Adrenal gland (tissue), 12 donors: ENCODE measurements around the gene DPH3. TPM values are rescaled to one million over a fixed set of nuclear protein-coding genes. Genes with fewer than 3 reads are reported as not detected.

Experiments used
- DNase-seq, 7 donors: peaks; one replicate each; pipeline ENCODE4 v3.0.0-alpha.2; 2019 to 2020
- H3K27ac ChIP-seq, 5 donors: fragments of 200-600 bp; sonication (generic) in 4 of 5; 1 replicate in 3 of 5; 2 replicates in 2 of 5; pipeline versions ENCODE4 v1.5.1 to v1.8.0; 2016 to 2020; ENCODE audit warnings: mild to moderate bottlenecking in 1 of 5
- H3K27me3 ChIP-seq: fragments of 200-600 bp; 2 replicates; pipeline ENCODE4 v1.8.0; 2021
- H3K36me3 ChIP-seq, 2 donors: fragments of 200-600 bp; replicated peaks in 1 of 2; 1 replicate in 1 of 2; 2 replicates in 1 of 2; pipeline versions ENCODE4 v1.5.1 to v1.8.0; 2018 to 2022
- H3K4me1 ChIP-seq, 2 donors: fragments of 200-600 bp; replicated peaks in 1 of 2; 1 replicate in 1 of 2; 2 replicates in 1 of 2; pipeline versions ENCODE4 v1.5.1 to v1.8.0; 2018 to 2021
- H3K4me3 ChIP-seq, 4 donors: fragments of 200-600 bp; sonication (generic) in 3 of 4; one replicate each; pipeline ENCODE4 v1.5.1; 2016 to 2018
- H3K9me3 ChIP-seq, 3 donors: fragments of 200-600 bp; sonication (generic) in 1 of 3; replicated peaks in 1 of 3; 1 replicate in 2 of 3; 2 replicates in 1 of 3; pipeline versions ENCODE4 v1.5.1 to v1.8.0; 2016 to 2021
- POLR2A ChIP-seq, 2 donors: fragments of 450-650 bp; IDR thresholded peaks; one replicate each; pipeline ENCODE4 v1.6.1; 2017; ENCODE audit warnings: antibody characterized with exemption in 2 of 2, mild to moderate bottlenecking in 2 of 2, moderate library complexity in 1 of 2
- WGBS, 4 donors: extraction: QIAGEN DNeasy Blood & Tissue Kit in 2 of 4; methylation state at CpG; one replicate each; pipeline versions ENCODE4 v1.1.5 to v1.1.7; 2013 to 2017; 5-methylcytosine and 5-hydroxymethylcytosine counted together
- intact Hi-C, 2 donors: fragments of 100-400 bp; cut with DNase I; formaldehyde crosslinking; loops; one replicate each; pipeline versions ENCODE4 v1.14.1 to v1.15.0; 2022 to 2023
- polyA plus RNA-seq, 3 donors: library from polyadenylated mRNA; stranded (reverse); fragments of 200-250 nt in 2 of 3; fragments of 350-450 nt in 1 of 3; fragmentation: Illumina TruSeq in 1 of 3; extraction: RNeasy Lipid Tissue Mini Kit (QIAGEN cat#74804) in 1 of 3; gene quantifications; one replicate each; pipeline ENCODE4 v1.2.3, GENCODE V29; 2013 to 2014
- total RNA-seq, 9 donors: library from RNA; depleted of rRNA in 4 of 9; stranded (reverse); fragments of >200 nt in 4 of 9; fragments of 120-200 nt in 1 of 9; fragmentation: NEBNext Ultra II Directional in 1 of 9; extraction: Animal tissue kit (Norgen Biotek cat#: 25700) in 1 of 9; gene quantifications; one replicate each; pipeline versions ENCODE4 v1.1.0 to v1.2.4, GENCODE V29; 2013 to 2023
- TF ChIP-seq, protein P1 (sequence below), 6 experiments: fragments of 450-650 bp in 4 of 6; fragments of 200-600 bp in 2 of 6; sonication (generic) in 1 of 6; IDR thresholded peaks; 1 replicate in 5 of 6; 2 replicates in 1 of 6; pipeline versions ENCODE4 v1.5.1 to v1.8.0; 2016 to 2021; ENCODE audit warnings: antibody characterized with exemption in 6 of 6, mild to moderate bottlenecking in 2 of 6, moderate library complexity in 1 of 6
- donor health status: healthy with polysubstance abuse.
- donor health status: Bipolar disorder and iron deficiency.
- donor health status: DM: yes; HTN: yes; CAD: no.
- donor health status: DM: no; HTN: no; CAD: no.
- donor health status: DM: no; HTN: no; CAD: no.
- donor health status: DM: yes; HTN: yes; CAD: no.

Gene DPH3
- total and polyA plus RNA-seq, 12 donors, result 6.6 to 42.7 (median 19.1) TPM

DNA sequence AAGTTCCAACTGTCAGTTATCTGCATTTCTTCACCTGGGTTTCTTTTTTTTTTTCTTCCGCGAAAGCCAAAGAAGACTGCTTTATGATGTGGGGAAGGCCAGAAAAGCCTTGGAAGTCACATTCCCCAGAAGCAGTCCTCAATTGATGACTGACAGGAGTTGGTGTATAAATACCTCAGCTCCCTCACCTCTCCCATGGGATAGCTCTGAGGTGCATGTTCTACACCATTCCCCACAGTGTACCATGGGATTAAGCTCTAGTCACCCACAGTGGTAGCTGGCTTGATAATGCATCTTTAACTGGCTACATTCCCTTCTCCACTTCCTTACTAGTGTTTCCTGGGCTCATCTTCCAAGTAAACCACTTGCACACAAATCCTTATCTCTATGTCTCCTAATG lies 30.5 kb downstream of the DPH3 start:
- DNase-seq, result no peak
- no peaks in the 10 kb centered on the region for H3K27me3 ChIP-seq
- intact Hi-C loops, result no loop called here
- H3K4me1 ChIP-seq, result peaks cover 0 to 3% of the 10 kb centered on the region in 2 donors
- no peak overlapping the region for H3K27ac ChIP-seq
- no peak overlapping the region for H3K4me3 ChIP-seq
- TF ChIP-seq, protein P1, sequence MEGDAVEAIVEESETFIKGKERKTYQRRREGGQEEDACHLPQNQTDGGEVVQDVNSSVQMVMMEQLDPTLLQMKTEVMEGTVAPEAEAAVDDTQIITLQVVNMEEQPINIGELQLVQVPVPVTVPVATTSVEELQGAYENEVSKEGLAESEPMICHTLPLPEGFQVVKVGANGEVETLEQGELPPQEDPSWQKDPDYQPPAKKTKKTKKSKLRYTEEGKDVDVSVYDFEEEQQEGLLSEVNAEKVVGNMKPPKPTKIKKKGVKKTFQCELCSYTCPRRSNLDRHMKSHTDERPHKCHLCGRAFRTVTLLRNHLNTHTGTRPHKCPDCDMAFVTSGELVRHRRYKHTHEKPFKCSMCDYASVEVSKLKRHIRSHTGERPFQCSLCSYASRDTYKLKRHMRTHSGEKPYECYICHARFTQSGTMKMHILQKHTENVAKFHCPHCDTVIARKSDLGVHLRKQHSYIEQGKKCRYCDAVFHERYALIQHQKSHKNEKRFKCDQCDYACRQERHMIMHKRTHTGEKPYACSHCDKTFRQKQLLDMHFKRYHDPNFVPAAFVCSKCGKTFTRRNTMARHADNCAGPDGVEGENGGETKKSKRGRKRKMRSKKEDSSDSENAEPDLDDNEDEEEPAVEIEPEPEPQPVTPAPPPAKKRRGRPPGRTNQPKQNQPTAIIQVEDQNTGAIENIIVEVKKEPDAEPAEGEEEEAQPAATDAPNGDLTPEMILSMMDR (IDR thresholded peaks at IDR 0.05), result no peak
- no peak for TF ChIP-seq POLR2A (IDR thresholded peaks at IDR 0.05)
- no peaks in the 10 kb centered on the region for H3K9me3 ChIP-seq
- H3K36me3 ChIP-seq, result no peaks in the 10 kb centered on the region
- 93 to 98% (median 97%) methylated on average over 2 of the region's 2 CpGs for WGBS, 4 donors

DNA sequence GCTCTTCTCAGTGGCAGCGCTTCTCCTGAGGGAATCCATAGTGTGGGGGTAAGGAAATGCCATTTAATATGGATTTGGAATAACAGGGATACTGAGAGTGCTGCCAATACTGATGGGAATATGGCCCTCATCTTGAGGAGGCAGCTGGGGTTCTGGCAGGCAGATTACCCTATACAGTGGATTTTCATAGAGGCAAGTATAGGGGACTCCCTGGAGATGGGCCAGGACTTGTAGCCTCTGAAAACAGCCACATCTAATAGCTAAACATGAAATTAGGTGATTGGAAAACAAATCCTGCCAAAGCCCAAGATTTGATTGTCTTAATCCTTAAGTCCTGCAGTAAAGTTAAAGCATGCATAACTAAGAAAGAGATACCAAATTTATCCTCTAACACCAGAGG lies 30.9 kb downstream of the DPH3 start:
- no peaks in the 10 kb centered on the region for H3K36me3 ChIP-seq
- TF ChIP-seq POLR2A (IDR thresholded peaks at IDR 0.05), result no peak
- TF ChIP-seq, protein P1 (IDR thresholded peaks at IDR 0.05), result no peak
- H3K27me3 ChIP-seq, result no peaks in the 10 kb centered on the region
- no peaks in the 10 kb centered on the region for H3K4me1 ChIP-seq
- WGBS, 4 donors, result 97 to 100% (median 100%) methylated on average over 1 of the region's 1 CpG
- H3K4me3 ChIP-seq, result no peak overlapping the region
- no peak overlapping the region for H3K27ac ChIP-seq
- no peak for DNase-seq
- H3K9me3 ChIP-seq, result no peaks in the 10 kb centered on the region
- intact Hi-C loops, result no loop called here

DNA sequence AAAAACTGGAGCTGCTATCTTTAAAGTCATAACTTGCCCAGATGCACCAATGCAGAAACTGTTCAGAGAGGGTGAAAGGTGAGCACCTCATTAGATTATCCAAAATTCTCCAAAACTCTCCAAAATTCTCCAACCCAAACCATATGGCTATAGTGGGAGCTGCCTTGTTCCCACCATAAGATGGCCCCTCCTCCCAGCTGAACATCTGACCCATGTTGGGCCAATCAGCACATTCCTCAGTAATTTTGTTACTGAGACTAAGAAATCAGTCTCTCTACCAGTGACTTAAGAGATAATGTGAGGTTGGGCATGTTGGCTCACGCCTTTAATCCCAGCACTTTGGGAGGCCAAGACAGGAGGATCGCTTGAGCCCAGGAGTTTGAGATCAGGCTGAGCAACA lies 32.8 kb downstream of the DPH3 start:
- H3K4me3 ChIP-seq, result no peak overlapping the region
- H3K27me3 ChIP-seq, result no peaks in the 10 kb centered on the region
- no peak overlapping the region for H3K27ac ChIP-seq
- no peaks in the 10 kb centered on the region for H3K9me3 ChIP-seq
- no peak for TF ChIP-seq POLR2A (IDR thresholded peaks at IDR 0.05)
- TF ChIP-seq, protein P1 (IDR thresholded peaks at IDR 0.05), result no peak
- no peak for DNase-seq
- no peaks in the 10 kb centered on the region for H3K36me3 ChIP-seq
- WGBS, 4 donors, result 96 to 100% (median 98%) methylated on average over 2 of the region's 2 CpGs
- H3K4me1 ChIP-seq, result no peaks in the 10 kb centered on the region
- intact Hi-C loops, result no loop called here

DNA sequence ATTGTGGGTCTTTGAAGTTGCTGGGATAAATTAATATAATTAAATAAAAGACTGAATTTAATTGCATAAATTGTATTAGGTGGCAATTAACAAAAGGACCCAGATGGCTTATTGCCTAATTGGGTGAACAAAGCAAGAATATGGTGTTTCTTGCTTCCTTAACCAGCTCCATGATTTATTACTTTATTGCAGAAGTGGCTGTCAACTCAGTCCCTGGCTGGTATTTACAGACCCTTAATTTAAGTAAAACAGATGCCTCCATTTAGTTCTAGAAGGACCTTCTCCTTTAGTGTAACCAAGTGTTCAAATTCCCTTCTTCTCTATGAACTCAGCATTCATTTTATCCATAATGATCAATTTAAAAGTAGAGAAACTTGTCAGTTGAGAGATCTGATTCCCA lies 35.1 kb downstream of the DPH3 start:
- H3K36me3 ChIP-seq, result no peaks in the 10 kb centered on the region
- H3K27ac ChIP-seq, result no peak overlapping the region
- no peaks in the 10 kb centered on the region for H3K27me3 ChIP-seq
- TF ChIP-seq, protein P1 (IDR thresholded peaks at IDR 0.05), result no peak
- TF ChIP-seq POLR2A (IDR thresholded peaks at IDR 0.05), result no peak
- H3K9me3 ChIP-seq, result no peaks in the 10 kb centered on the region
- no peak overlapping the region for H3K4me3 ChIP-seq
- intact Hi-C loops, result no loop called here
- H3K4me1 ChIP-seq, result no peaks in the 10 kb centered on the region
- DNase-seq, result no peak
